Measurements from ENCODE around the gene WDFY2. TPM values are rescaled to one million over a fixed set of nuclear protein-coding genes. Genes with fewer than 3 reads are reported as not detected.

WDFY2 gene
- total RNA-seq, 1 experiment from 2014 or later, result 14.1 TPM

Small RNA genes lying within 50 kb of the gene (microRNA-seq; reads per million reads assigned to microRNA genes)
- gene MIR4703 (ENCODE audit: borderline number of aligned reads, borderline replicate concordance), result not detected

Other genes with a start within 250 kb of the WDFY2 start
- gene SERPINE3, start 244.8 kb upstream of the WDFY2 start, total RNA-seq (2021), result not detected in 2 replicates
- 43.5 and 45.5 TPM in 2 replicates for gene INTS6, start 131.4 kb upstream of the WDFY2 start, total RNA-seq (2021)
- gene DHRS12, start 219.7 kb downstream of the WDFY2 start, total RNA-seq (2021), result 6.9 and 11.9 TPM in 2 replicates

All from PC-9 (cell line).